Measurements from ENCODE around the gene COL15A1. TPM values are rescaled to one million over a fixed set of nuclear protein-coding genes. Genes with fewer than 3 reads are reported as not detected.

Gene COL15A1
- total RNA-seq, 1 donor from 2014 or later = 0.06 TPM

- no peak for TF ChIP-seq CTCF (conservative IDR thresholded peaks at IDR 0.05; ENCODE audit: low read depth, low read length)
- DNase-seq (ENCODE audit: low read depth) = no peak
Measured at GRCh38 chr9:99069075-99069474, 125.4 kb downstream of the COL15A1 start.

GRCh38 chr9:99069546-99069945 is 125.8 kb downstream of the COL15A1 start:
- DNase-seq (ENCODE audit: low read depth) = no peak

More at GRCh38 chr9:99069075-99069474, 125.4 kb downstream of the COL15A1 start:
- no peak overlapping the region for H3K4me3 ChIP-seq (ENCODE audit: low read depth, low read length)

GRCh38 chr9:99070681-99071080 is 127.0 kb downstream of the COL15A1 start:
- TF ChIP-seq CTCF (conservative IDR thresholded peaks at IDR 0.05; ENCODE audit: low read depth, low read length) = no peak
- DNase-seq (ENCODE audit: low read depth) = no peak
- H3K4me3 ChIP-seq (ENCODE audit: low read depth, low read length) = no peak overlapping the region

More at GRCh38 chr9:99069546-99069945, 125.8 kb downstream of the COL15A1 start:
- H3K4me3 ChIP-seq (ENCODE audit: low read depth, low read length) = no peak overlapping the region
- no peak for TF ChIP-seq CTCF (conservative IDR thresholded peaks at IDR 0.05; ENCODE audit: low read depth, low read length)

- H3K4me3 ChIP-seq (ENCODE audit: low read depth, low read length) = no peak overlapping the region
- DNase-seq (ENCODE audit: low read depth) = no peak
- no peak for TF ChIP-seq CTCF (conservative IDR thresholded peaks at IDR 0.05; ENCODE audit: low read depth, low read length)
Measured at GRCh38 chr9:99071313-99072039, 127.8 kb downstream of the COL15A1 start.

GRCh38 chr9:99072040-99072394 is 128.3 kb downstream of the COL15A1 start:
- H3K4me3 ChIP-seq (ENCODE audit: low read depth, low read length) = no peak overlapping the region
- no peak for TF ChIP-seq CTCF (conservative IDR thresholded peaks at IDR 0.05; ENCODE audit: low read depth, low read length)
- DNase-seq (ENCODE audit: low read depth) = no peak

GRCh38 chr9:99073347-99073746 is 129.6 kb downstream of the COL15A1 start:
- H3K4me3 ChIP-seq (ENCODE audit: low read depth, low read length) = no peak overlapping the region
- no peak for TF ChIP-seq CTCF (conservative IDR thresholded peaks at IDR 0.05; ENCODE audit: low read depth, low read length)
- no peak for DNase-seq (ENCODE audit: low read depth)

All from epithelial cell of proximal tubule (primary cell).